HCT116 (cell line): ENCODE results near the gene BIN2. TPM values are rescaled to one million over a fixed set of nuclear protein-coding genes. Genes with fewer than 3 reads are reported as not detected.

ENCODE experiments used
- ATAC-seq: fragments of 200-7000 bp; cut with Tn5 transposase; 2 replicates; pipeline ENCODE4 v1.9.1; 2020; ENCODE audit warnings: mild to moderate bottlenecking, moderate library complexity
- BruUV-seq: library from RNA; stranded (reverse); fragments of 400-500 nt; replicated peaks from 2 replicates; lab custom pipeline; 2021; lab: Mats Ljungman, UMichigan
- CTCF ChIA-PET: fragments of 300-600 bp; sonication (Branson Sonifier 250); formaldehyde crosslinking; loops from one replicate; lab custom pipeline; 2021; ENCODE audit warnings: antibody characterized with exemption; lab: Charles Lee
- POLR2A ChIA-PET: fragments of 300-600, 350-600 bp; sonication (Branson Sonifier 250); formaldehyde crosslinking; loops from one replicate; lab custom pipeline; 2021; ENCODE audit warnings: antibody characterized with exemption; lab: Charles Lee
- RAD21 ChIA-PET, 2 experiments: fragments of 300-600 bp; sonication (Branson Sonifier 250); formaldehyde crosslinking; loops; one replicate each; lab custom pipeline; 2023; ENCODE audit warnings: low total read pairs in 2 of 2; ENCODE audit not compliant: uncharacterized antibody in 2 of 2, unreplicated experiment in 2 of 2, low non-redundant PET in 1 of 2; lab: Charles Lee
- DNase-seq: peaks from one replicate; pipeline ENCODE4 v3.0.0-alpha.2; 2010; ENCODE audit warnings: low read depth, low spot score
- H2AFZ ChIP-seq: fragments of 200-600 bp; shearing (Covaris generic), sonication (generic); 2 replicates; pipeline ENCODE4 v1.6.1; 2017; ENCODE audit warnings: low read depth, mixed run types, mixed read lengths, antibody characterized with exemption, low read length; ENCODE audit not compliant: poor library complexity, severe bottlenecking
- H3K27ac ChIP-seq: 2 replicates; pipeline ENCODE4 v1.5.1; 2012; ENCODE audit warnings: low read depth, low read length
- H3K27me3 ChIP-seq: fragments of 200-600 bp; sonication (generic); 2 replicates; pipeline ENCODE4 v1.6.1; 2016; ENCODE audit warnings: mixed run types, low read length, mixed read lengths; ENCODE audit not compliant: insufficient read depth
- H3K36me3 ChIP-seq, 2 experiments: fragments of 200-500 bp in 1 of 2; fragments of 200-600 bp in 1 of 2; sonication (Bioruptor generic) in 1 of 2; sonication (generic) in 1 of 2; 2 replicates each; pipeline versions ENCODE4 v1.5.1 to v1.6.1; 2014 to 2016; ENCODE audit warnings: low read length in 2 of 2, inconsistent platforms in 1 of 2, mixed read lengths in 1 of 2, mixed run types in 1 of 2; ENCODE audit not compliant: insufficient read depth in 2 of 2, control insufficient read depth in 1 of 2
- H3K4me1 ChIP-seq, 2 experiments: fragments of 200-600 bp in 1 of 2; sonication (generic) in 1 of 2; 2 replicates each; pipeline versions ENCODE4 v1.5.1 to v1.6.1; 2012 to 2017; ENCODE audit warnings: low read length in 2 of 2, inconsistent platforms in 1 of 2, mild to moderate bottlenecking in 1 of 2, mixed read lengths in 1 of 2, mixed run types in 1 of 2, moderate library complexity in 1 of 2; ENCODE audit not compliant: insufficient read depth in 2 of 2, control insufficient read depth in 1 of 2
- H3K4me2 ChIP-seq: fragments of 200-600 bp; sonication (generic); 2 replicates; pipeline ENCODE4 v1.6.1; 2017; ENCODE audit warnings: mixed run types, low read length, mixed read lengths
- H3K4me3 ChIP-seq, 2 experiments: fragments of 200-600 bp in 1 of 2; sonication (generic) in 1 of 2; replicated peaks in 1 of 2; 2 replicates each; pipeline ENCODE4 v1.5.1; 2011 to 2016; ENCODE audit warnings: low read length in 2 of 2, control low read depth in 1 of 2, low read depth in 1 of 2, mild to moderate bottlenecking in 1 of 2, mixed read lengths in 1 of 2, mixed run types in 1 of 2
- H3K79me2 ChIP-seq: fragments of 200-600 bp; sonication (generic); 2 replicates; pipeline ENCODE4 v1.6.1; 2017; ENCODE audit warnings: mild to moderate bottlenecking, mixed run types, low read length, moderate library complexity, mixed read lengths; ENCODE audit not compliant: insufficient read depth
- H3K9ac ChIP-seq: fragments of 200-600 bp; sonication (generic); 2 replicates; pipeline ENCODE4 v1.6.1; 2016; ENCODE audit warnings: low read length, mixed read lengths
- H3K9me2 ChIP-seq: fragments of 200-600 bp; sonication (generic), shearing (Covaris generic); 2 replicates; pipeline ENCODE4 v1.6.1; 2017; ENCODE audit warnings: mixed run types, mild to moderate bottlenecking, moderate library complexity; ENCODE audit not compliant: insufficient read depth
- H3K9me3 ChIP-seq, 2 experiments: fragments of 200-500 bp in 1 of 2; fragments of 200-600 bp in 1 of 2; sonication (Bioruptor generic) in 1 of 2; sonication (generic) in 1 of 2; 2 replicates each; pipeline ENCODE4 v1.6.1; 2014 to 2017; ENCODE audit warnings: low read length in 2 of 2, mixed read lengths in 2 of 2, inconsistent platforms in 1 of 2, low read depth in 1 of 2, mild to moderate bottlenecking in 1 of 2, mixed run types in 1 of 2, moderate library complexity in 1 of 2; ENCODE audit not compliant: control insufficient read depth in 1 of 2, insufficient read depth in 1 of 2
- H4K20me1 ChIP-seq: fragments of 200-600 bp; sonication (generic), shearing (Covaris generic); 2 replicates; pipeline ENCODE4 v1.6.1; 2017; ENCODE audit warnings: mixed run types, mild to moderate bottlenecking, moderate library complexity; ENCODE audit not compliant: insufficient read depth
- CBX3 ChIP-seq: IDR thresholded peaks from 2 replicates; pipeline ENCODE4 v1.6.1; 2012; ENCODE audit warnings: low read depth
- CEBPB ChIP-seq: IDR thresholded peaks from 2 replicates; pipeline ENCODE4 v1.6.1; 2012; ENCODE audit warnings: low read depth
- EGR1 ChIP-seq: IDR thresholded peaks from 2 replicates; pipeline ENCODE4 v1.6.1; 2012; ENCODE audit warnings: low read depth
- EZH2 ChIP-seq: fragments of 200-600 bp; sonication (generic); IDR thresholded peaks from 2 replicates; pipeline ENCODE4 v1.6.1; 2017; ENCODE audit warnings: antibody characterized with exemption, mixed run types
- EZH2phosphoT487 ChIP-seq: fragments of 200-600 bp; IDR thresholded peaks from 2 replicates; pipeline ENCODE4 v1.6.1; 2018; ENCODE audit warnings: antibody characterized with exemption, borderline replicate concordance
- POLR2AphosphoS5 ChIP-seq: IDR thresholded peaks from 2 replicates; pipeline ENCODE4 v1.6.1; 2011; ENCODE audit warnings: mild to moderate bottlenecking, low read depth, low read length, moderate library complexity
- RAD21 ChIP-seq: IDR thresholded peaks from 2 replicates; pipeline ENCODE4 v1.6.1; 2012; ENCODE audit warnings: low read depth, mild to moderate bottlenecking
- SIN3A ChIP-seq: IDR thresholded peaks from 2 replicates; pipeline ENCODE4 v1.6.1; 2012; ENCODE audit warnings: low read depth
- SP1 ChIP-seq: IDR thresholded peaks from 2 replicates; pipeline ENCODE4 v1.6.1; 2012; ENCODE audit warnings: low read depth
- SRF ChIP-seq: IDR thresholded peaks from 2 replicates; pipeline ENCODE4 v1.6.1; 2012; ENCODE audit warnings: low read depth
- TCF7L2 ChIP-seq: IDR thresholded peaks from 2 replicates; pipeline ENCODE4 v1.7.0; 2011; ENCODE audit warnings: borderline replicate concordance, inconsistent platforms; ENCODE audit not compliant: insufficient read depth, insufficient read length; ENCODE audit errors: extremely low read depth
- YY1 ChIP-seq: IDR thresholded peaks from 2 replicates; pipeline ENCODE4 v1.6.1; 2011; ENCODE audit warnings: low read length, low read depth, moderate library complexity, mild to moderate bottlenecking; ENCODE audit not compliant: insufficient replicate concordance; ENCODE audit errors: extremely low read depth
- ZFX ChIP-seq: fragments of 450-650 bp; IDR thresholded peaks from 2 replicates; pipeline ENCODE4 v1.6.1; 2017
- intact Hi-C: fragments of 100-400 bp; cut with micrococcal nuclease; formaldehyde crosslinking; loops from 2 replicates; pipeline ENCODE4 v1.10.0; 2022
- total RNA-seq: library from RNA; stranded (reverse); gene quantifications from one replicate; pipeline ENCODE4 v1.2.1, GENCODE V29; 2021; ENCODE audit not compliant: unreplicated experiment
- TF ChIP-seq, protein P1 (sequence below): IDR thresholded peaks from 2 replicates; pipeline ENCODE4 v1.6.1; 2011; ENCODE audit warnings: mild to moderate bottlenecking, low read length, moderate library complexity; ENCODE audit not compliant: insufficient replicate concordance; ENCODE audit errors: extremely low read depth
- TF ChIP-seq, protein P2 (sequence below): IDR thresholded peaks from 2 replicates; pipeline ENCODE4 v1.6.1; 2012; ENCODE audit warnings: low read depth

BIN2 gene
- total RNA-seq, 1 experiment from 2014 or later, result 0.22 TPM

DNA sequence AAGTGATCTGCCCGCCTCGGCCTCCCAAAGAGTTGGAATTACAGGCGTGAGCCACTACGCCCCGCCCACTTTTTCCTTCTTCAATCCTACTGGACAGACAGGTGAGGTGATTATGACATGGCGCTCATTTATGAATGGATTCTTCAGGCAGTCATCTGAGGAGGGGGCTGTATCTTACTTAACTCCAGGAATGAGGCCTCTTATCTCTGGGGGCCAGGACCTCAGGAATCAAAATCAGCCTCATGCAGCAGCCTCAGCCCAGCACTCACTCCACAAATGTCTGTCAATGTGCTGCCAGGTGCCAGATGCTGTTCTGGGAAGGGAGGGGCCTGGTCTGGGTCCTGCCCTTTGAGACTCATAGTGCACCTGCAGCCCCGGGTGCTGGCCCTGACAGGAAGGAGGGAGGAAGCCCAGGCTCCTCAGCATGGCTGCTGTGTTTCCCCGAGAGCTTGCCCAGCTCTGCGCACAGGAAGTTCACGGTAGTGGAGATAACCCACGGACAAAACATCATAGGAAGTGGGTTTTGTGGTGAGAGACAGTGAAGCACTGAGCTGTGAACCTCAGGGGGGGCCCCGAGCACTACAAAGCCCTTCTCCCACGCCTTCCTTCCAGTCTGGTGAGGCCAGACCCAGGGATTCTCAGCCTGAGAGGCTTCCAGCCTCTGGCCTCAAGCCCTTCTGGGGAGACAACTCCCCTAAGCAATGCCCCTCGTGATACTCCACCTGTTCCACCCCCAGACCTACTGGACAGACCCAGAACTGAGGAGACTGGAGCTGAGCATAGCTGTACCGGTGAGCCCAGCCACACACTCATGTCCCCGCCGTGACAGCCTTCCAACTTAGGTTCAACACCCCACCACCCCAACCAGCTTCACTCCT lies 44.9 kb upstream of the BIN2 start:
- Histone ChIP-seq H3K27me3 (no peaks in the 10 kb centered on the region), H3K9me2 (no peaks in the 10 kb centered on the region), H3K4me1 (peaks cover 16 to 23% of the 10 kb centered on the region in 2 experiments), H3K4me2 (no peak overlapping the region), H3K9me3 (no peaks in the 10 kb centered on the region), H3K36me3 (no peaks in the 10 kb centered on the region), H4K20me1 (no peaks in the 10 kb centered on the region), H3K9ac (no peak overlapping the region), H3K79me2 (no peaks in the 10 kb centered on the region), H3K27ac (no peak overlapping the region), H2AFZ (no peak overlapping the region), H3K4me3 (no peak overlapping the region)
- ChIA-PET POLR2A (no interaction called here), RAD21 (no interaction called here), CTCF (no interaction called here)
- ATAC-seq (no peak), DNase-seq (no peak)
- intact Hi-C loops, result no loop called here
- BruUV-seq, result no TSS peak
- TF ChIP-seq SP1 (no peak), EGR1 (no peak), TCF7L2 (no peak), YY1 (no peak), ZFX (no peak), EZH2phosphoT487 (no peak), EZH2 (no peak), SIN3A (no peak), SRF (no peak), CBX3 (no peak), CEBPB (no peak), RAD21 (no peak), POLR2AphosphoS5 (no peak)
- TF ChIP-seq, protein P1, sequence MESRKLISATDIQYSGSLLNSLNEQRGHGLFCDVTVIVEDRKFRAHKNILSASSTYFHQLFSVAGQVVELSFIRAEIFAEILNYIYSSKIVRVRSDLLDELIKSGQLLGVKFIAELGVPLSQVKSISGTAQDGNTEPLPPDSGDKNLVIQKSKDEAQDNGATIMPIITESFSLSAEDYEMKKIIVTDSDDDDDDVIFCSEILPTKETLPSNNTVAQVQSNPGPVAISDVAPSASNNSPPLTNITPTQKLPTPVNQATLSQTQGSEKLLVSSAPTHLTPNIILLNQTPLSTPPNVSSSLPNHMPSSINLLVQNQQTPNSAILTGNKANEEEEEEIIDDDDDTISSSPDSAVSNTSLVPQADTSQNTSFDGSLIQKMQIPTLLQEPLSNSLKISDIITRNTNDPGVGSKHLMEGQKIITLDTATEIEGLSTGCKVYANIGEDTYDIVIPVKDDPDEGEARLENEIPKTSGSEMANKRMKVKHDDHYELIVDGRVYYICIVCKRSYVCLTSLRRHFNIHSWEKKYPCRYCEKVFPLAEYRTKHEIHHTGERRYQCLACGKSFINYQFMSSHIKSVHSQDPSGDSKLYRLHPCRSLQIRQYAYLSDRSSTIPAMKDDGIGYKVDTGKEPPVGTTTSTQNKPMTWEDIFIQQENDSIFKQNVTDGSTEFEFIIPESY, result no peak
- TF ChIP-seq, protein P2, sequence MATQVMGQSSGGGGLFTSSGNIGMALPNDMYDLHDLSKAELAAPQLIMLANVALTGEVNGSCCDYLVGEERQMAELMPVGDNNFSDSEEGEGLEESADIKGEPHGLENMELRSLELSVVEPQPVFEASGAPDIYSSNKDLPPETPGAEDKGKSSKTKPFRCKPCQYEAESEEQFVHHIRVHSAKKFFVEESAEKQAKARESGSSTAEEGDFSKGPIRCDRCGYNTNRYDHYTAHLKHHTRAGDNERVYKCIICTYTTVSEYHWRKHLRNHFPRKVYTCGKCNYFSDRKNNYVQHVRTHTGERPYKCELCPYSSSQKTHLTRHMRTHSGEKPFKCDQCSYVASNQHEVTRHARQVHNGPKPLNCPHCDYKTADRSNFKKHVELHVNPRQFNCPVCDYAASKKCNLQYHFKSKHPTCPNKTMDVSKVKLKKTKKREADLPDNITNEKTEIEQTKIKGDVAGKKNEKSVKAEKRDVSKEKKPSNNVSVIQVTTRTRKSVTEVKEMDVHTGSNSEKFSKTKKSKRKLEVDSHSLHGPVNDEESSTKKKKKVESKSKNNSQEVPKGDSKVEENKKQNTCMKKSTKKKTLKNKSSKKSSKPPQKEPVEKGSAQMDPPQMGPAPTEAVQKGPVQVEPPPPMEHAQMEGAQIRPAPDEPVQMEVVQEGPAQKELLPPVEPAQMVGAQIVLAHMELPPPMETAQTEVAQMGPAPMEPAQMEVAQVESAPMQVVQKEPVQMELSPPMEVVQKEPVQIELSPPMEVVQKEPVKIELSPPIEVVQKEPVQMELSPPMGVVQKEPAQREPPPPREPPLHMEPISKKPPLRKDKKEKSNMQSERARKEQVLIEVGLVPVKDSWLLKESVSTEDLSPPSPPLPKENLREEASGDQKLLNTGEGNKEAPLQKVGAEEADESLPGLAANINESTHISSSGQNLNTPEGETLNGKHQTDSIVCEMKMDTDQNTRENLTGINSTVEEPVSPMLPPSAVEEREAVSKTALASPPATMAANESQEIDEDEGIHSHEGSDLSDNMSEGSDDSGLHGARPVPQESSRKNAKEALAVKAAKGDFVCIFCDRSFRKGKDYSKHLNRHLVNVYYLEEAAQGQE, result no peak
